Stomach (tissue), 9 donors: ENCODE measurements around the gene DPF3. TPM values are rescaled to one million over a fixed set of nuclear protein-coding genes. Genes with fewer than 3 reads are reported as not detected.

Source experiments
- DNase-seq, 2 donors: peaks; one replicate each; pipeline versions ENCODE4 v3.0.0 to v3.0.0-alpha.2; 2013 to 2019
- H3K27ac ChIP-seq, 5 donors: fragments of 200-600 bp in 4 of 5; sonication (generic) in 4 of 5; one replicate each; pipeline ENCODE4 v1.5.1; 2013 to 2019; ENCODE audit warnings: mild to moderate bottlenecking in 1 of 5, moderate library complexity in 1 of 5
- H3K27me3 ChIP-seq, 3 donors: fragments of 200-600 bp; sonication (generic); one replicate each; pipeline ENCODE4 v1.5.1; 2017 to 2019; ENCODE audit warnings: mixed run types in 1 of 3
- H3K36me3 ChIP-seq, 4 donors: fragments of 200-600 bp; sonication (generic); 1 replicate in 3 of 4; 2 replicates in 1 of 4; pipeline ENCODE4 v1.5.1; 2016 to 2019
- H3K4me1 ChIP-seq, 4 donors: fragments of 200-600 bp; sonication (generic); one replicate each; pipeline ENCODE4 v1.5.1; 2016 to 2019
- H3K4me3 ChIP-seq, 4 donors: fragments of 200-600 bp; sonication (generic) in 3 of 4; one replicate each; pipeline ENCODE4 v1.5.1; 2016 to 2019; ENCODE audit warnings: mild to moderate bottlenecking in 1 of 4
- H3K9me3 ChIP-seq, 4 donors: fragments of 200-600 bp; sonication (generic); one replicate each; pipeline ENCODE4 v1.5.1; 2016 to 2019
- CTCF ChIP-seq, 7 experiments: fragments of 450-650 bp in 4 of 7; fragments of 200-600 bp in 3 of 7; sonication (generic) in 3 of 7; IDR thresholded peaks; one replicate each; pipeline ENCODE4 v1.5.1; 2016 to 2019; ENCODE audit warnings: antibody characterized with exemption in 7 of 7, control low read depth in 2 of 7, mild to moderate bottlenecking in 1 of 7
- EP300 ChIP-seq: sonication (generic); formaldehyde crosslinking; IDR thresholded peaks from one replicate; pipeline ENCODE4 v1.6.1; 2017; ENCODE audit warnings: antibody characterized with exemption
- POLR2A ChIP-seq, 4 donors: fragments of 450-650 bp; IDR thresholded peaks; one replicate each; pipeline ENCODE4 v1.6.1; 2016; ENCODE audit warnings: antibody characterized with exemption in 4 of 4, control low read depth in 2 of 4, mild to moderate bottlenecking in 1 of 4, moderate library complexity in 1 of 4
- POLR2AphosphoS5 ChIP-seq, 3 donors: sonication (generic); formaldehyde crosslinking; IDR thresholded peaks; one replicate each; pipeline ENCODE4 v1.6.1; 2016; ENCODE audit warnings: antibody characterized with exemption in 3 of 3
- WGBS, 5 donors: extraction: QIAGEN DNeasy Blood & Tissue Kit in 3 of 5; methylation state at CpG; one replicate each; pipeline versions ENCODE4 v1.1.5 to v1.1.7; 2013 to 2018; 5-methylcytosine and 5-hydroxymethylcytosine counted together
- intact Hi-C: fragments of 100-400 bp; cut with DNase I; formaldehyde crosslinking; loops from one replicate; pipeline ENCODE4 v1.15.1; 2023; ENCODE audit warnings: low total_unique reads
- polyA plus RNA-seq, 3 donors: library from polyadenylated mRNA; stranded (reverse); fragments of 200-250 nt; gene quantifications; one replicate each; pipeline ENCODE4 v1.2.3, GENCODE V29; 2013
- total RNA-seq, 5 donors: library from RNA; depleted of rRNA; stranded (reverse); fragments of >200 nt; gene quantifications; one replicate each; pipeline versions ENCODE4 v1.1.0 to v1.2.3, GENCODE V29; 2014 to 2016
- donor health status: healthy with polysubstance abuse.
- donor health status: Bipolar disorder and iron deficiency.
- donor health status: healthy.

The DPF3 gene
- total and polyA plus RNA-seq, 8 donors: 0.20 to 113 (median 3.7) TPM

GRCh38 chr14:72775923-72776554 lies 117.9 kb downstream of the DPF3 start:
- Histone ChIP-seq H3K4me1 (no peaks in the 10 kb centered on the region), H3K27me3 (no peaks in the 10 kb centered on the region), H3K27ac (no peak overlapping the region), H3K9me3 (peaks cover 0 to 8% (median 0%) of the 10 kb centered on the region in 4 donors), H3K4me3 (no peak overlapping the region), H3K36me3 (no peaks in the 10 kb centered on the region)
- intact Hi-C loops: no loop called here
- DNase-seq: no peak
- 62 to 79% (median 75%) methylated on average over 2 of the region's 2 CpGs for WGBS, 5 donors
- TF ChIP-seq POLR2AphosphoS5 (IDR thresholded peaks at IDR 0.05) (no peak), POLR2A (IDR thresholded peaks at IDR 0.05) (no peak), EP300 (no peak), CTCF (IDR thresholded peaks at IDR 0.05) (no peak)

GRCh38 chr14:72774894-72775620 lies 118.8 kb downstream of the DPF3 start:
- intact Hi-C loops: no loop called here
- Histone ChIP-seq H3K27me3 (no peaks in the 10 kb centered on the region), H3K9me3 (peaks cover 0 to 8% (median 0%) of the 10 kb centered on the region in 4 donors), H3K4me3 (no peak overlapping the region), H3K4me1 (no peaks in the 10 kb centered on the region), H3K27ac (no peak overlapping the region), H3K36me3 (no peaks in the 10 kb centered on the region)
- WGBS, 5 donors: 74 to 86% (median 82%) methylated on average over 6 of the region's 6 CpGs
- DNase-seq: no peak
- TF ChIP-seq POLR2AphosphoS5 (IDR thresholded peaks at IDR 0.05) (no peak), POLR2A (IDR thresholded peaks at IDR 0.05) (no peak), EP300 (no peak), CTCF (IDR thresholded peaks at IDR 0.05) (no peak)

GRCh38 chr14:72774141-72774540 lies 119.8 kb downstream of the DPF3 start:
- H3K27ac ChIP-seq: no peak overlapping the region
- no peaks in the 10 kb centered on the region for H3K4me1 ChIP-seq
- H3K36me3 ChIP-seq: no peaks in the 10 kb centered on the region
- DNase-seq: no peak
- WGBS, 5 donors: 79 to 89% (median 87%) methylated on average over 4 of the region's 4 CpGs
- intact Hi-C loops: no loop called here
- no peak overlapping the region for H3K4me3 ChIP-seq
- TF ChIP-seq EP300 (no peak), CTCF (IDR thresholded peaks at IDR 0.05) (no peak), POLR2A (IDR thresholded peaks at IDR 0.05) (no peak), POLR2AphosphoS5 (IDR thresholded peaks at IDR 0.05) (no peak)
- H3K9me3 ChIP-seq: peaks cover 0 to 8% (median 0%) of the 10 kb centered on the region in 4 donors
- no peaks in the 10 kb centered on the region for H3K27me3 ChIP-seq

- no peak for DNase-seq
- H3K27ac ChIP-seq: no peak overlapping the region
- 87 to 90% (median 88%) methylated on average over 7 to 11 of the region's 11 CpGs for WGBS, 5 donors
Observed at GRCh38 chr14:72771561-72771960, 122.3 kb downstream of the DPF3 start.

More at GRCh38 chr14:72771561-72771960, 122.3 kb downstream of the DPF3 start:
- TF ChIP-seq EP300 (no peak), POLR2AphosphoS5 (IDR thresholded peaks at IDR 0.05) (no peak), CTCF (IDR thresholded peaks at IDR 0.05) (no peak), POLR2A (IDR thresholded peaks at IDR 0.05) (no peak)
- Histone ChIP-seq H3K4me3 (no peak overlapping the region), H3K36me3 (no peaks in the 10 kb centered on the region), H3K4me1 (no peaks in the 10 kb centered on the region), H3K9me3 (peaks cover 0 to 9% (median 5%) of the 10 kb centered on the region in 4 donors), H3K27me3 (no peaks in the 10 kb centered on the region)
- intact Hi-C loops: no loop called here
